ENCODE results near the gene UQCRFS1. TPM values are rescaled to one million over a fixed set of nuclear protein-coding genes. Genes with fewer than 3 reads are reported as not detected.
"Not testable (repeated sequence)": the region's sequence is repeated elsewhere in the genome, so short reads cannot be mapped to it uniquely, and the experiment has no call there.

Gene UQCRFS1
- total RNA-seq, result 28.6 and 30.7 TPM in 2 replicates

- intact Hi-C loops (cut with micrococcal nuclease), result loop anchor here (1.0 to 10.0 kb wide), 11 partner anchors 64 to 2002 kb away; partner anchors contain the start of genes CCNE1, POP4 and URI1
Measured at GRCh38 chr19:29212648-29213573, at the start of gene UQCRFS1. Gene UQCRFS1 (minus strand): TSS chr19:29213151. CDS start chr19:29213118, 33 bp downstream.

- intact Hi-C loops (cut with micrococcal nuclease), result loop anchor here (5.0 kb wide), 2 partner anchors 180 to 385 kb away; no protein-coding TSS in a partner anchor
Measured at GRCh38 chr19:29262085-29262484, 49.1 kb upstream of the UQCRFS1 start.

- intact Hi-C loops (cut with micrococcal nuclease), result loop anchor here (5.0 kb wide), 2 partner anchors 178 to 383 kb away; no protein-coding TSS in a partner anchor
Measured at GRCh38 chr19:29260477-29261317, 47.7 kb upstream of the UQCRFS1 start.

- intact Hi-C loops (cut with micrococcal nuclease), result loop anchor here (5.0 kb wide), 2 partner anchors 178 to 383 kb away; no protein-coding TSS in a partner anchor
Measured at GRCh38 chr19:29259867-29260281, 46.9 kb upstream of the UQCRFS1 start.

- intact Hi-C loops (cut with micrococcal nuclease), result no loop called here
Measured at GRCh38 chr19:29259153-29259552, 46.2 kb upstream of the UQCRFS1 start.

- intact Hi-C loops (cut with micrococcal nuclease), result no loop called here
Measured at GRCh38 chr19:29256516-29256915, 43.6 kb upstream of the UQCRFS1 start.

GRCh38 chr19:29255912-29256311 lies 43.0 kb upstream of the UQCRFS1 start:
- intact Hi-C loops (cut with micrococcal nuclease), result no loop called here

- intact Hi-C loops (cut with micrococcal nuclease), result no loop called here
Measured at GRCh38 chr19:29255006-29255405, 42.1 kb upstream of the UQCRFS1 start.

GRCh38 chr19:29249798-29250197 lies 36.8 kb upstream of the UQCRFS1 start:
- intact Hi-C loops (cut with micrococcal nuclease), result not testable (repeated sequence)

- intact Hi-C loops (cut with micrococcal nuclease), result no loop called here
Measured at GRCh38 chr19:29248332-29248844, 35.4 kb upstream of the UQCRFS1 start.

GRCh38 chr19:29247872-29248271 lies 34.9 kb upstream of the UQCRFS1 start:
- intact Hi-C loops (cut with micrococcal nuclease), result no loop called here

- intact Hi-C loops (cut with micrococcal nuclease), result no loop called here
Measured at GRCh38 chr19:29247471-29247870, 34.5 kb upstream of the UQCRFS1 start.

- intact Hi-C loops (cut with micrococcal nuclease), result no loop called here
Measured at GRCh38 chr19:29247051-29247450, 34.1 kb upstream of the UQCRFS1 start.

- intact Hi-C loops (cut with micrococcal nuclease), result no loop called here
Measured at GRCh38 chr19:29245215-29245614, 32.3 kb upstream of the UQCRFS1 start.

- intact Hi-C loops (cut with micrococcal nuclease), result no loop called here
Measured at GRCh38 chr19:29241324-29241723, 28.4 kb upstream of the UQCRFS1 start.

- intact Hi-C loops (cut with micrococcal nuclease), result no loop called here
Measured at GRCh38 chr19:29239213-29239776, 26.3 kb upstream of the UQCRFS1 start.

- intact Hi-C loops (cut with micrococcal nuclease), result no loop called here
Measured at GRCh38 chr19:29233591-29233990, 20.6 kb upstream of the UQCRFS1 start.

- intact Hi-C loops (cut with micrococcal nuclease), result no loop called here
Measured at GRCh38 chr19:29232315-29232852, 19.4 kb upstream of the UQCRFS1 start.

- intact Hi-C loops (cut with micrococcal nuclease), result not testable (repeated sequence)
Measured at GRCh38 chr19:29231306-29231705, 18.4 kb upstream of the UQCRFS1 start.

GRCh38 chr19:29217616-29218015 lies 4.7 kb upstream of the UQCRFS1 start:
- intact Hi-C loops (cut with micrococcal nuclease), result loop anchor here (10.0 kb wide), 1 partner anchor 1997 kb away; no protein-coding TSS in a partner anchor

GRCh38 chr19:29216021-29216420 lies 3.1 kb upstream of the UQCRFS1 start:
- intact Hi-C loops (cut with micrococcal nuclease), result loop anchor here (10.0 kb wide), 1 partner anchor 1999 kb away; no protein-coding TSS in a partner anchor

Data from T-helper 1 cell treated with Interleukin-12 subunit alpha and Interleukin-12 subunit beta and Interleukin-4 antibody, amounts not matched to agents 30 ng/mL and 1 ng/mL, for 36 hours (primary cell).